GM10266 (cell line): ENCODE measurements around the gene TXNL4B.
A peak's percentile ranks its signal among the peaks of the same experiment; 100 is the strongest.
"Not testable (repeated sequence)": the region's sequence is repeated elsewhere in the genome, so short reads cannot be mapped to it uniquely, and the experiment has no call there.

Experiments
- DNase-seq: peaks from one replicate; pipeline ENCODE4 v3.0.0; 2012; ENCODE audit errors: extremely low spot score
- TF ChIP-seq, protein P1 (sequence below): IDR thresholded peaks from 2 replicates; pipeline ENCODE4 v1.5.1; 2012; ENCODE audit warnings: mild to moderate bottlenecking, low read depth; ENCODE audit not compliant: control insufficient read depth, insufficient read depth; ENCODE audit errors: missing control alignments

TXNL4B gene

GRCh38 chr16:72072514-72073342 is 20.7 kb downstream of the TXNL4B start:
- DNase-seq, result no peak
- TF ChIP-seq, protein P1, sequence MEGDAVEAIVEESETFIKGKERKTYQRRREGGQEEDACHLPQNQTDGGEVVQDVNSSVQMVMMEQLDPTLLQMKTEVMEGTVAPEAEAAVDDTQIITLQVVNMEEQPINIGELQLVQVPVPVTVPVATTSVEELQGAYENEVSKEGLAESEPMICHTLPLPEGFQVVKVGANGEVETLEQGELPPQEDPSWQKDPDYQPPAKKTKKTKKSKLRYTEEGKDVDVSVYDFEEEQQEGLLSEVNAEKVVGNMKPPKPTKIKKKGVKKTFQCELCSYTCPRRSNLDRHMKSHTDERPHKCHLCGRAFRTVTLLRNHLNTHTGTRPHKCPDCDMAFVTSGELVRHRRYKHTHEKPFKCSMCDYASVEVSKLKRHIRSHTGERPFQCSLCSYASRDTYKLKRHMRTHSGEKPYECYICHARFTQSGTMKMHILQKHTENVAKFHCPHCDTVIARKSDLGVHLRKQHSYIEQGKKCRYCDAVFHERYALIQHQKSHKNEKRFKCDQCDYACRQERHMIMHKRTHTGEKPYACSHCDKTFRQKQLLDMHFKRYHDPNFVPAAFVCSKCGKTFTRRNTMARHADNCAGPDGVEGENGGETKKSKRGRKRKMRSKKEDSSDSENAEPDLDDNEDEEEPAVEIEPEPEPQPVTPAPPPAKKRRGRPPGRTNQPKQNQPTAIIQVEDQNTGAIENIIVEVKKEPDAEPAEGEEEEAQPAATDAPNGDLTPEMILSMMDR, result no peak

DNA sequence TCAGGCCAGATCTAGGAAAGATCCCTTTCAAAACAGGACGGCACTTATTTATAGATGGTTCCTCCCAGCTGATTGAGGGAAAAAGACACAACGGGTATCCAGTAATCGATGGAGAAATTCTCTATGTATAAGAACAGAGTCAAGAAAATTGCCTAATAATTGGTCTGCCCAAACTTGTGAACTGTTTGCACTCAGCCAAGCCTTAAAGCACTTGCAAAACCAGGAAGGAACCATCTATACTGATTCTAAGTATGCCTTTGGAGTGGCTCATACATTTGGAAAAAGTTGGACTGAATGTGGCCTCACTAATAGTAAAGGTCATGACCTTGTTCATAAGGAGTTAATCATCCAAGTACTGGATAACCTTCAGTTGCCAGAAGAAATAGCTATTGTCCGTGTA is 24.5 kb downstream of the TXNL4B start:
- TF ChIP-seq, protein P1, result no peak
- no peak for DNase-seq

DNA sequence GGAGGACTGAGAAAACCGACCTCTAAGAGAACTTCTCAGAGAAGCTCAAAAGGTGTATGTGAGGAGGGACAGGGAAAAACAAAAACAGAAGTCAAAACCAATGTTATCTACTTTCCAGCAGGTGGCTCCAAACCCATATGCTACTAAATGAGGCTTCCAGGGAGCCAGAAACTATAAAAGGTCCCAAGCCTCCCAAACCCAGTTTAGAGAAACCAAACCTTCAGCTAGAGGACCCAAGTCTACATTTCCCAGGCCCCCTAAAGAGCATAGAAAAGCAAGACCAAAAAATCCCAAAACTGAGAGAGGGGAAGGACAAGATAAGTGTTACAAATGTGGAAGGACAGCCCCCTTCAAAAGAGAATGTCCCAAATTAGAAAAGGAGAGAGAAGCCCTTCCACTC is 26.7 kb downstream of the TXNL4B start:
- DNase-seq, result peak; percentile 31
- TF ChIP-seq, protein P1, result peak; percentile 53

- TF ChIP-seq, protein P1, result no peak
- no peak for DNase-seq
These were observed 29.0 kb downstream of the TXNL4B start for GRCh38 chr16:72064361-72064894.

GRCh38 chr16:72061564-72061963 is 31.9 kb downstream of the TXNL4B start:
- no peak for DNase-seq
- TF ChIP-seq, protein P1, result no peak

DNA sequence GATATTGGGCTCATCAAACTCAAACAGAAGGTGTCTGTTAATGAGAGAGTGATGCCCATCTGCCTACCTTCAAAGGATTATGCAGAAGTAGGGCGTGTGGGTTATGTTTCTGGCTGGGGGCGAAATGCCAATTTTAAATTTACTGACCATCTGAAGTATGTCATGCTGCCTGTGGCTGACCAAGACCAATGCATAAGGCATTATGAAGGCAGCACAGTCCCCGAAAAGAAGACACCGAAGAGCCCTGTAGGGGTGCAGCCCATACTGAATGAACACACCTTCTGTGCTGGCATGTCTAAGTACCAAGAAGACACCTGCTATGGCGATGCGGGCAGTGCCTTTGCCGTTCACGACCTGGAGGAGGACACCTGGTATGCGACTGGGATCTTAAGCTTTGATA is 33.0 kb downstream of the TXNL4B start:
- TF ChIP-seq, protein P1, result no peak
- DNase-seq, result no peak

DNA sequence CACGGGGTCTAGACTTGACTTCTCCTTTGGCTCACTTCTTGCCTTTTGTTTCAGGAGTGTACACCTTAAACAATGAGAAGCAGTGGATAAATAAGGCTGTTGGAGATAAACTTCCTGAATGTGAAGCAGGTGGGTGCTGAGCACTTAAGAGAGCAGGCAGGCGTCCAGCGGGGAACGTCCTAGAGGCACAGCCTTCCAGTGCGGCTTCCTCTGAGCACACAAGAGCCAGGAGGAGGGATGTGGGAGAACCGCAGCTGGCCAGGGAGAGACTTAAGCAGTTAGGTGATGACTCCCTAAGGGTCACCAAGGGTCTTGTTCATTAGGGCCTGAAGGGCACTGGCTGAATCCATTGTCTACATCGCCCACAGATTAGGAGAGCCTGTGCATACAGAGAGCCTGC is 34.4 kb downstream of the TXNL4B start:
- DNase-seq, result not testable (repeated sequence)

DNA sequence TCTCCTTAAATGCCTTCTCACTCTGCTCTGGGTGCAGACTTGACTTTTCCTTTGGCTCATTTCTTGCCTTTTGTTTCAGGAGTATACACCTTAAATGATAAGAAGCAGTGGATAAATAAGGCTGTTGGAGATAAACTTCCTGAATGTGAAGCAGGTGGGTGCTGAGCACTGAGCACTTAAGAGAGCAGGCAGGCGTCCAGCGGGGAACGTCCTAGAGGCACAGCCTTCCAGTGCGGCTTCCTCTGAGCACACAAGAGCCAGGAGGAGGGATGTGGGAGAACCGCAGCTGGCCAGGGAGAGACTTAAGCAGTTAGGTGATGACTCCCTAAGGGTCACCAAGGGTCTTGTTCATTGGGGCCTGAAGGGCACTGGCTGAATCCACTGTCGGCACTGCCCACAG is 36.1 kb downstream of the TXNL4B start:
- not testable (repeated sequence) for DNase-seq
